RCC 7860 (cell line): ENCODE results near the gene ERICH6.
A peak's percentile ranks its signal among the peaks of the same experiment; 100 is the strongest.

ENCODE experiments used
- DNase-seq: peaks from one replicate; pipeline ENCODE4 v3.0.0-alpha.2; 2015; ENCODE audit warnings: low spot score
- FAIRE-seq: peaks from 2 replicates; lab custom pipeline; 2012; peaks lifted over from hg19 to GRCh38; lab: Jason Lieb, UNC

ERICH6 gene

DNA sequence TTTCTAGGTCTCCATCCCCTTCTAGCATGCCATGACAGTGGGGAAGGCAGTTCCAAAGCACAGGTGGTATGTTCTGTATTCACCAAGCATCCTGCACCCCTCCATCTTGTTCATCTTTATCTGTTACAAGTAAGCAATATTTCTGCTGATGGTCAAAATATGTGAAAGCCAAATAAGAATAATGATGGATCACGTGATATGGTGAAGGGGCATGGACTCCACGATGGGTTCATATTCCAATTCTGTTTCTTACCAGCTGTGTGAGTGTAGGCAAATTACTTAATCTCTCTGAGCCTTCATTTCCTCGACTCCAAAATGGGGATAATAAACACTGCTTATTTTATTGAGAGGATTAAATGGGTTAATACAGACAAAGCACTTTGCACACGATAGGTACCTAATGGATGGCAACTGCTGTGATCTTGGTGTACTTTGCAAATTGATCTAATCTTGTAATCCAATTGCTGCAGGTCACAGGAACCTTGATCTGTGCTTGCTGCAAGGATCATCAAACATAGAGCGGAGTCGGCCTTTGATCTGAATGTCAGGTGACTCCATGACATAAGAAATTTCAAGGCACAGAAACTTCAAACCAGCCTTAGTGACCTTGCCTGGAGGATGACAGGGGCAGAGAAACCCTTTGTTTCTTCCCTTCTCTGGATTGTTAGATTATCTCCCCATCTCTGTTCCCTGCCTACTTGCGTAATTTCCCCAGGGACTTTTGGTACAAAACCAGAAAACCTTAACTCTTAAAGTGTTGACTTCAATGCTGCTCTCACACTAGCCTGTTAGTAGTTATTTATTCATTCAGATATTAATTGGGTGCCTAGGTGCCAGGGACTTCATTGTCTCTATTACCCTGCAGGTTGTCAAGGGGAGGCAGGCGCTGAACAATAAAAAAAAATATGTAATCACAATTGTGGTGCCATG lies 33.4 kb upstream of the ERICH6 start:
- no peak for DNase-seq
- no peak for FAIRE-seq

DNA sequence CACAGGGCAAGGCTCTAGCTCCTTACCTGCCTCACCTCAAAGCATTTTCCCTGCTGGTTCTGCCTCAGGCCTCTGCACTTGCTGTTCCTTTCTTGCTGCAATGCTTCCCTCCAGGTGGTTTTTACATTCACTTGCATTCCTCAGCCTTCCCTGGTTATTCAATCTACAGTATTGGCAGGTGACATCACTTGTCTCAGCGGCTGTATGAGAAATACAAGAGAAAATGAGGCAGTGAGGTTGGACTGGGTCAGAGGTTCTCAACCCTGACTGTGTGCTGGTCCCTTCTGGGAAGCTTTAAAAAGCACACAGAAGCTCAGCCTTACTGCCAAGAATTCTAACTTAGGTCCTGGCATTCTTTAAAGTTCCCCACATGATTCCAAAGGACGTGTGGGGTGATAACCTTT lies 32.6 kb upstream of the ERICH6 start:
- DNase-seq (no peak), FAIRE-seq (no peak)

DNA sequence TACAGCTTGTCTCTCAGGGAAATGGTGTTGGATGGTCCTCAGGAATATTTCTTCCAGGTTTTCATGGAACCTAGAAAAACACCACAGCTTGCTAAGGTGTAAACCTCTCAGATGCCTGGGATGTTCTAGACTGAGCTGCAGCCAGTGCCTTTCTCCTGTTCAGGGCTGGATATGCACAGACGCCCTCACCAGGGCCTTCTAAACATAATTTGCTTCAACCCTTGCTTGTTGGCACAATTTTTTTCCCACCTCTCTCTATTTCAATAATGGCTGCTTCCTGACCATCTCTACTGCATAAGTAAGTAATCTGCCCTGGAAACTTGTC lies 31.0 kb upstream of the ERICH6 start:
- DNase-seq (no peak), FAIRE-seq (no peak)

- DNase-seq (no peak), FAIRE-seq (no peak)
These were observed 30.4 kb upstream of the ERICH6 start for GRCh38 chr3:150733936-150734794.

GRCh38 chr3:150733373-150733935 lies 29.7 kb upstream of the ERICH6 start:
- DNase-seq (no peak), FAIRE-seq (no peak)

DNA sequence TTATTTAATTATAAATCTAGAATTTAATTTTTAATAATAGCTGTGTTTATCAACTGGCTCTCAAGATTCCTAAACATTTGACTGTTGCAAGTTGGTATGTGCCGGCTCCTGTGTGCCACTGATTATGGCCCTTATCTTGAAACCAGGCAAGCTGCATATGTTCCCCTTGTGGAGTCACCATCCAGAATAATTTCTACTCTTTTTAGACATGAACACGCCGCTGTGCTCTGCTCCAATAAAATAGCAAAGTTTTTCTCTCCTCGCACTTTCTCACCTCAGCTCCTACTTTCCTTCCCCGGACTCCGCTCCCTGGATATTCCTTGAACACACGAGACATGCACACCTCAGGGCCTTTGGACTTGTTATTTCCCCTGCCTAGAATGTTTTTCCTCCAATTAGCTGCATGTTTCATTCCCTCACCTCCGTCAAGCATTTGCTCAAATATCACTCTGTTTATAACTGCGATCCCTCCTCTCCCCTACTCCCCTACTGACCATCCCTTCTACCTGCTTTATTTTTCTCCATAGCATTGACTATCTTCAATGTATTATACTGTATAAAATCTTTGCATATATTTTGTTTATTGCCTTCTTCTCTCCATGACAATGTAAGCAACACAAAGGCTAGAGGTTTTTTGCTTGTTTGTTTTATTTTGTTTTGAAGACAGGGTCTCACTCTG lies 26.1 kb upstream of the ERICH6 start:
- no peak for DNase-seq
- no peak for FAIRE-seq

DNA sequence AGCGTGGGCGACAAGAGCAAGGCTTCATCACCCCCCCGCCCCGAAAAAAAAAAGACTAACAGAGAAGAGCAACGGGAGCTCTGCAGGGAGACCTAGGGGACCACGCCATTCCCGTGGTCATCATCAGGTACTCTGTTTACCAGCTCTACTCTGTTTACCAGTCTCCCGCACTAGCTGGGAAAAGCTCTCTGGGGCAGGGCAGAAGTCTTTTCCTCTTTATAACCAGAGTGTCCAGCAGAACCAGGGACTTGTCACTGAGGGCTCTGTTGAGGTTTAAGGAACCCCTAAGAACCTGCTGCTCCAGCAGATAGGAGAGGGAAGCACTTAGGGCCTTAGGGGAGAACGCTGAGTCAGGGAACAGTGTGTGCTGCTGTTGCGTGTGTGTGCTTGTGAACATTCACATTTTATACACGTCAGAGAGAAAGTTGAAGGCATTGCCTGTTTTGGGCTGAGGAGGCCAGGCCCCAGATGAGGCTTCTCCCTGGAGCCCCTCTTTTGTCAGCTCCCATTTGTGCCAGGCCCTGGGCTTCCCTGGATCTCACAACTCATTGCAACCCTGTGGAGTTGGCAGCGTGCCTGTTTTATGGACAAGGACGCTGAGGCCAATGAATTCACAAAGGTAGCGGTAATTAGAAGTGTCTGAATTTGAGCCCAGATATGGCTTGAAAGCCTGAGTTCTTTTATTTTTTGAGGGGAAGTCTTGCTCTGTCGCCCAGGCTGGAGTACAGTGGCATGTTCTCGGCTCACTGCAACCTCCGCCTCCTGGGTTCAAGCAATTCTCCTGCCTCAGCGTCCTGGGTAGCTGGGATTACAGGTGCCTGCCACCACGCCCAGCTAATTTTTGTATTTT lies 24.2 kb upstream of the ERICH6 start:
- no peak for DNase-seq
- no peak for FAIRE-seq

GRCh38 chr3:150725548-150725947 lies 21.8 kb upstream of the ERICH6 start:
- DNase-seq (no peak), FAIRE-seq (no peak)

DNA sequence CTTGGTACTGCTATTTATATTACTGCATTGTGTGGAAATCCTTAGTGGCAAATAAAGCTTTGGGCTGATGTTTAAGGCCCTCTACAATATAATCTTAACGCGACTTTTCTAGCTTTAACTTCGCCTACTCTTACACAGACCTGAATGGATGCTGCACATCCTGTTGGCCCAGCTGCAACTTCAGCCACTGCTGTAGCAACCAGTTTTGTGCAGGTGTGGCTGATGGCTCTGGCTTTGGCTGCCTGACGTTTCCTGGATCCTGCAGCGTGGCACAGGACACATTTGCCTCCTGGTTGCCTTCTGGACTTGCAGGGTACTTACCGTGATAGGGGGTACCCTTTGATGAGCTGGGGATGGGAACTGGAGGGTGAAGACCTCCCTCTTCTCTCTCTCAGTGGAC lies 20.2 kb upstream of the ERICH6 start:
- FAIRE-seq: no peak

GRCh38 chr3:150722267-150722666 lies 18.5 kb upstream of the ERICH6 start:
- no peak for DNase-seq

More for the DNA sequence above, 20.2 kb upstream of the ERICH6 start:
- no peak for DNase-seq

GRCh38 chr3:150721285-150722130 lies 17.8 kb upstream of the ERICH6 start:
- FAIRE-seq (peak; percentile 76), DNase-seq (peak; percentile 67)

More at GRCh38 chr3:150722267-150722666, 18.5 kb upstream of the ERICH6 start:
- no peak for FAIRE-seq

- DNase-seq (no peak), FAIRE-seq (no peak)
These were observed 16.7 kb upstream of the ERICH6 start for GRCh38 chr3:150720444-150720843.

GRCh38 chr3:150710097-150710496 lies 6.4 kb upstream of the ERICH6 start:
- DNase-seq (no peak), FAIRE-seq (no peak)

- DNase-seq: no peak
- FAIRE-seq: no peak
These were observed 393 bp downstream of the ERICH6 start for GRCh38 chr3:150703299-150703755.

- FAIRE-seq (no peak), DNase-seq (no peak)
These were observed 4.6 kb downstream of the ERICH6 start for GRCh38 chr3:150699068-150699639.

DNA sequence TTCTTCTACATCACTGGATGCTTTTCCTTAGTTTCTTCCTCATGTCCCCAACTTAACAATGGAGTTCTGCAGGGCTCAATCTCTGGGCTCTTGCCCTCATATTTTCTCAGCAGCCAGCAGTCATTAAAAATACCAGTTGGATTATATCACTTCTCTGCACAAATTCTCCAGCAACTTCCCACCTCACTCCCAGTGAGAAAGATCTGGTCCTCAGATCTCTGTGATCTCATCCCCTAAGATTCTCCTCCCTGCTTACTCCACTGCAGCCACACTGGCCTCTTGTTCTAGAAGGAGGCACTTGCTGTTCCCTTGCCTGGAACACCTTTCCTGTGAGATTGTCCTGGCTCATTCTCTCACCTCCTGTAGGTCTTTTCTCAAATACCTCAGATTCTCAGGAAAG lies 6.1 kb downstream of the ERICH6 start:
- FAIRE-seq (no peak), DNase-seq (no peak)

- FAIRE-seq: no peak
- no peak for DNase-seq
These were observed 12.2 kb downstream of the ERICH6 start for GRCh38 chr3:150691414-150692040.

DNA sequence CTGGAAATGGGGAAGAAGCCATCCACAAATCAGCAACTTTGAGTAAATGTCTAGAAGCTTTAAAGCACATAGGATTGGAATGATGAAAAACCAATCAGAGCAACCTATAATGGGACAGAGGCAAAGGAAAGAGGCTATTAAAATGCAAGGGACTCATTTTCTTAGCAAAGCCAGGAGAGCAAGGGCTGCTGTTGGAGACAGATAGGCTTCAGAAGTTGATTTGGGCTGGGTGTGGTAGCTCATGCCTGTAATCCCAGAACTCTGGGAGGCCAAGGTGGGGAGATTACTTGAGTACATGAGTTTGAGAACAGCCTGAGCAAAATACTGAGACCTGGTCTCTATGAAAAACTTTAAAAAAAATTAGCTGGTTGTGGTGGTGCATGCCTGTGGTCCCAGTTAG lies 16.1 kb downstream of the ERICH6 start:
- DNase-seq: no peak
- FAIRE-seq: no peak
